Measurements from ENCODE around the gene HES3.
A peak's percentile ranks its signal among the peaks of the same experiment; 100 is the strongest.

HES3 gene

DNA sequence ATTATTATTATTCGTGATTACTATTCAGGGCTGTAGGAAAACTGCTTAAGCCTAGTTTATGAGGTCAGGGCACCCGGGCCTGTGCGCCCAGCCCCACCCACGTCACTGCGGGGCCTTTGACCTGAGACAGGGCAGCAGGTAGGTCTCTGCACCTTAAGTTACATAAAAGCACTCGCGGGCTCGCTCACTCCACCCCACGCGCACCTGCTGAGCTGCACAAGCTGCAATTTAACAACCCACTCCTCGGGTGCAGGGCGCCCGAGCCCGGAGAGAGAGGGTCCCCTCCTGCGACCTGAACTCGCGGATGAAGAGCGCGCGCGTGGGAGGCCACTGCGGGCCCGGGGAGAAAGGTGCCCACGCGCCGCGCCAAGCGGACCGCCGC is 8.7 kb upstream of the HES3 start:
- DNase-seq (ENCODE audit: low read depth), result no peak
- TF ChIP-seq POLR2A (IDR thresholded peaks at IDR 0.05; ENCODE audit: extremely low read depth, insufficient read length), result no peak
- TF ChIP-seq, protein P1, sequence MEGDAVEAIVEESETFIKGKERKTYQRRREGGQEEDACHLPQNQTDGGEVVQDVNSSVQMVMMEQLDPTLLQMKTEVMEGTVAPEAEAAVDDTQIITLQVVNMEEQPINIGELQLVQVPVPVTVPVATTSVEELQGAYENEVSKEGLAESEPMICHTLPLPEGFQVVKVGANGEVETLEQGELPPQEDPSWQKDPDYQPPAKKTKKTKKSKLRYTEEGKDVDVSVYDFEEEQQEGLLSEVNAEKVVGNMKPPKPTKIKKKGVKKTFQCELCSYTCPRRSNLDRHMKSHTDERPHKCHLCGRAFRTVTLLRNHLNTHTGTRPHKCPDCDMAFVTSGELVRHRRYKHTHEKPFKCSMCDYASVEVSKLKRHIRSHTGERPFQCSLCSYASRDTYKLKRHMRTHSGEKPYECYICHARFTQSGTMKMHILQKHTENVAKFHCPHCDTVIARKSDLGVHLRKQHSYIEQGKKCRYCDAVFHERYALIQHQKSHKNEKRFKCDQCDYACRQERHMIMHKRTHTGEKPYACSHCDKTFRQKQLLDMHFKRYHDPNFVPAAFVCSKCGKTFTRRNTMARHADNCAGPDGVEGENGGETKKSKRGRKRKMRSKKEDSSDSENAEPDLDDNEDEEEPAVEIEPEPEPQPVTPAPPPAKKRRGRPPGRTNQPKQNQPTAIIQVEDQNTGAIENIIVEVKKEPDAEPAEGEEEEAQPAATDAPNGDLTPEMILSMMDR (IDR thresholded peaks at IDR 0.05; ENCODE audit: low read depth, low read length), result no peak
- TF ChIP-seq MYC (IDR thresholded peaks at IDR 0.05; ENCODE audit: low read depth, low read length), result no peak
- TF ChIP-seq, protein P2, sequence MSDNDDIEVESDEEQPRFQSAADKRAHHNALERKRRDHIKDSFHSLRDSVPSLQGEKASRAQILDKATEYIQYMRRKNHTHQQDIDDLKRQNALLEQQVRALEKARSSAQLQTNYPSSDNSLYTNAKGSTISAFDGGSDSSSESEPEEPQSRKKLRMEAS (IDR thresholded peaks at IDR 0.05; ENCODE audit: low read depth, low read length), result no peak
- H3K4me3 ChIP-seq (ENCODE audit: low read depth, low read length), result peak overlapping the region; percentile 93

DNA sequence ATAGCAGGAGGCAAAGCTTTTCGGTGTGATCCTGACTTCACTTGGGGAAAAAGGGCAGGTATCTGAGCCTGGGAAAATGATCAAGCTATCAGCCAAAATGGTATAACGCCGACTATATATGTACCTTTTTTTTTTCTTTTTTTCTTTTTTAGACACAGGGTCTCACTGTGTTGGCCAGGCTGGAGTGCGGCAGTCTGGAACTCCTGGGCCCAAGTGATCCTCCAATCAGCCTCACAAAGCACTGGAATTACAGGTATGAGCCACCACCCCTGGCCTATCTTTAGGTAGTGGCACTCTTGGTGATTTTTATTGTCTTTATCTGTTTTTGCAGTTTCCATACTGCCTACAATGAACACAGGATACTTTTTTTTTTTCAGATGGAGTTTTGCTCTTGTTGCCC is 6.9 kb upstream of the HES3 start:
- TF ChIP-seq, protein P1 (IDR thresholded peaks at IDR 0.05; ENCODE audit: low read depth, low read length), result no peak
- TF ChIP-seq POLR2A (IDR thresholded peaks at IDR 0.05; ENCODE audit: extremely low read depth, insufficient read length), result no peak
- no peak for DNase-seq (ENCODE audit: low read depth)
- no peak overlapping the region for H3K4me3 ChIP-seq (ENCODE audit: low read depth, low read length)

DNA sequence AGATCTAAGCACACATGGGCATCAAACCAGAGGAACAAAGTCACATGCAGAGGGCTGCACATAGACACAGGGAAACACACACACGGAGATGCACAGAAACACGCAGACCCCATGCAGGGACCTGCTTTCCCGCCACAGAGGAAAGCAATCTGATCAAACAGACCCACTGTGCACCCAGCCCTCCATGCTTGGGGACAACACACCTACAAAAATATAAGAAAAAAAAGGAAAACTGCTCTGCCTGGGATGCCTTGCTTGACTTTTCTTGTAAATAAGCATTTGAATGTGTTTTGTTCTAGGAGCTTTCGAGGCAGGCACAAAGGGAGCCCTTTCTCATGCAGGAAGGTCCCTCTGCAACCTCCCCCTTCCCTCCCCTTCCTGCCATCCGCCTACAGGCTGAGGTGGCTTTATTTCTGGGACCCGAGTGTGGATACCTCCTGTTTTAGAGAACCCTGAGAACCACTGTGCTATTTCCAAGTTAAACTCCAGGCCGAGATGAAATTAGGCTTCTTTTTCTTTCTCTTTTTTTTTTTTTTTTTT is 4.7 kb upstream of the HES3 start:
- no peak overlapping the region for H3K4me3 ChIP-seq (ENCODE audit: low read depth, low read length)
- DNase-seq (ENCODE audit: low read depth), result no peak
- TF ChIP-seq, protein P1 (IDR thresholded peaks at IDR 0.05; ENCODE audit: low read depth, low read length), result no peak
- TF ChIP-seq, protein P2 (IDR thresholded peaks at IDR 0.05; ENCODE audit: low read depth, low read length), result no peak
- TF ChIP-seq POLR2A (IDR thresholded peaks at IDR 0.05; ENCODE audit: extremely low read depth, insufficient read length) (no peak), MYC (IDR thresholded peaks at IDR 0.05; ENCODE audit: low read depth, low read length) (no peak)

DNA sequence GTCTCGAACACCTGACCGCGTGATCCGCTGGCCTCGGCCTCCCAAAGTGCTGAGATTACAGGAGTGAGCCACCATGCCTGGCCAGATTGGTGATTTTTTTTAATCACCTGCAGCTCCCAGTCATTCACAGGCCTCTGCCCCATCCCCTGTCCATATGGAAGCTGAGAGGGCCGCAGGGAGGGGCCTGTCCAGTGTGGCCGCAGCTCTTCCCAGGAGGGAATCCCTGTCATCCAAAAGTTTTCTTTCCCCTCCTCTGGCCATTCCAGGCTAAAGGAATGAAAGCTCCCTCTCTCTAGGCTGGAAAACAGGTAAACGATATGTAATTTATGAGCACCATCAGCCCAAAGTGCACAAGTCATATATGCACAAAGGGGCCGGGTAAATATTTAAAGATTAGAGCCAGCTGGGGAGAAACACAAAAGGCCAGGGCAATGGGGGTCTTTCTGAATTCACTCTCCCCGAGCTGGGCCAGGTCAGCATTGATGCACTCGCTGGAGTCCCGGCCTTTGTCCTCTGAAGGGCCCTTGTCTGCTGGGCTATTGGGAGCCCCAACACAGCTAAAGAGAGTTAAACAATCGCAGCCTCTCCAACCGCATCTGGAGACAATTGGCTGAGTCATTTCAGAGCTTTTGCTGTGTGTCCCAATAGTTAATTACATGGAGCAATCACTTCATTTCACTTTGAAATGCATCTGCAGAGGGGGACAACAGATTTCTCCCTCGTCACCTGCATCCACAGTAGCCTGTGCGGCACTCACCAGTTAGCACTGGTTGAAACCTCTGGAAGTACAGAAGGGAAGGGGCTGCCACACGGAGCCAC is 3.8 kb upstream of the HES3 start:
- TF ChIP-seq, protein P1 (IDR thresholded peaks at IDR 0.05; ENCODE audit: low read depth, low read length), result no peak
- TF ChIP-seq MYC (IDR thresholded peaks at IDR 0.05; ENCODE audit: low read depth, low read length), result no peak
- TF ChIP-seq, protein P2 (IDR thresholded peaks at IDR 0.05; ENCODE audit: low read depth, low read length), result no peak
- TF ChIP-seq POLR2A (IDR thresholded peaks at IDR 0.05; ENCODE audit: extremely low read depth, insufficient read length), result no peak
- no peak overlapping the region for H3K4me3 ChIP-seq (ENCODE audit: low read depth, low read length)
- DNase-seq (ENCODE audit: low read depth), result peak; percentile 65

DNA sequence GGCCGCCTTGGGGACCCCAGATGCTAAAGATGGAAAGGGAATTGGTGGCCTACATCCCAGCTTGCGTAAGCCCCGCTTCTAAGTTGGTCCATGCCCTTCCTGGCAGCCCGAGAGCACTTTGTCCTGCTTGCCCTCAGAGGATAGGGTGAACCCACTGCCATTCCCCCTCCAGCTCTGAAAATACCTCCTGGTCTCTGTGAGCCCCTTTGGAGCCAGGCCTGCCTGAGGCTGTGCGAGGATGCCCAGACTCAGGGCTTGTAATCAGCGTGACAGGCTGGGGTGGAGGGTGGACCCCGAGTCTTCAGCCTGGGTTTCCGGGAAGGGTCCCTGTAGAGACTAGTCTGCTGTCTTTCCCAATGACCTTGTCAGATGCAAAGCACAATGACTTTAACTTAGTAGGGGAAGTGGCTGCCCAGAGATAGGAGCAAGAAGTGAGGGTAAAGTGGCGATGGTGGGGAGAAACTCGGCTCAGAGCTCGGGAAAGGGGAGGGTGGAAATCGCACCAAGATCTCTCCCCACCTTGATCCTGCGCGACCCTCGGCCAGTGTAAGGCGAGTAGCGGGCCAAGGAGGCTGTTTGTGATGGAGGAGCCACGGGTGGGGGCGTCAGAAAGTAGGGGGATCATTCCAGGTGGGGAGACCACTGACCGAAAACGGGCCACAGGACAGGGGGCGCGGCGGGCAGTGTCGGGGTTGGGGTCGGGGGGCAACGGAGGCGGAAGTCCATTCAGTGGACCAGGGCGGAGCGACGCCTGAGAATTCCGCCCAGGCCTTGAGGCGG is 2.7 kb upstream of the HES3 start:
- H3K4me3 ChIP-seq (ENCODE audit: low read depth, low read length), result no peak overlapping the region
- TF ChIP-seq, protein P2 (IDR thresholded peaks at IDR 0.05; ENCODE audit: low read depth, low read length), result no peak
- no peak for TF ChIP-seq MYC (IDR thresholded peaks at IDR 0.05; ENCODE audit: low read depth, low read length)
- TF ChIP-seq, protein P1 (IDR thresholded peaks at IDR 0.05; ENCODE audit: low read depth, low read length), result no peak
- TF ChIP-seq POLR2A (IDR thresholded peaks at IDR 0.05; ENCODE audit: extremely low read depth, insufficient read length), result no peak
- no peak for DNase-seq (ENCODE audit: low read depth)
